Body of pancreas (tissue), 4 donors: Measurements from ENCODE around the gene ADA.

ENCODE experiments used
- POLR2A ChIP-seq, 3 donors: fragments of 450-650 bp; IDR thresholded peaks; one replicate each; pipeline ENCODE4 v1.6.1; 2016; ENCODE audit warnings: antibody characterized with exemption in 3 of 3, mild to moderate bottlenecking in 2 of 3
- TF ChIP-seq, protein P1 (sequence below), 7 experiments: fragments of 450-650 bp in 4 of 7; fragments of 200-600 bp in 3 of 7; sonication (generic) in 3 of 7; IDR thresholded peaks; one replicate each; pipeline ENCODE4 v1.5.1; 2016 to 2019; ENCODE audit warnings: antibody characterized with exemption in 7 of 7

- TF ChIP-seq, protein P1, sequence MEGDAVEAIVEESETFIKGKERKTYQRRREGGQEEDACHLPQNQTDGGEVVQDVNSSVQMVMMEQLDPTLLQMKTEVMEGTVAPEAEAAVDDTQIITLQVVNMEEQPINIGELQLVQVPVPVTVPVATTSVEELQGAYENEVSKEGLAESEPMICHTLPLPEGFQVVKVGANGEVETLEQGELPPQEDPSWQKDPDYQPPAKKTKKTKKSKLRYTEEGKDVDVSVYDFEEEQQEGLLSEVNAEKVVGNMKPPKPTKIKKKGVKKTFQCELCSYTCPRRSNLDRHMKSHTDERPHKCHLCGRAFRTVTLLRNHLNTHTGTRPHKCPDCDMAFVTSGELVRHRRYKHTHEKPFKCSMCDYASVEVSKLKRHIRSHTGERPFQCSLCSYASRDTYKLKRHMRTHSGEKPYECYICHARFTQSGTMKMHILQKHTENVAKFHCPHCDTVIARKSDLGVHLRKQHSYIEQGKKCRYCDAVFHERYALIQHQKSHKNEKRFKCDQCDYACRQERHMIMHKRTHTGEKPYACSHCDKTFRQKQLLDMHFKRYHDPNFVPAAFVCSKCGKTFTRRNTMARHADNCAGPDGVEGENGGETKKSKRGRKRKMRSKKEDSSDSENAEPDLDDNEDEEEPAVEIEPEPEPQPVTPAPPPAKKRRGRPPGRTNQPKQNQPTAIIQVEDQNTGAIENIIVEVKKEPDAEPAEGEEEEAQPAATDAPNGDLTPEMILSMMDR (IDR thresholded peaks at IDR 0.05) = no peak
- no peak for TF ChIP-seq POLR2A (IDR thresholded peaks at IDR 0.05)
Measured at GRCh38 chr20:44572551-44573500, 78.7 kb downstream of the ADA start.
